Mucosa of descending colon (tissue), 3 donors: ENCODE data around the gene VPS11. TPM values are rescaled to one million over a fixed set of nuclear protein-coding genes. Genes with fewer than 3 reads are reported as not detected.

Experiments
- ATAC-seq: fragments of 200-7000 bp; cut with Tn5 transposase; one replicate; pipeline ENCODE4 v1.9.1; 2020; ENCODE audit warnings: mild to moderate bottlenecking, moderate library complexity
- DNase-seq, 3 donors: peaks; one replicate each; pipeline ENCODE4 v3.0.0-alpha.2; 2020
- H3K36me3 ChIP-seq: fragments of 200-600 bp; one replicate; pipeline ENCODE4 v1.8.0; 2021; ENCODE audit warnings: low read depth, mild to moderate bottlenecking
- H3K4me1 ChIP-seq: fragments of 200-600 bp; one replicate; pipeline ENCODE4 v1.8.0; 2021; ENCODE audit warnings: low read depth, mild to moderate bottlenecking
- H3K4me3 ChIP-seq: fragments of 200-600 bp; one replicate; pipeline ENCODE4 v1.8.0; 2021; ENCODE audit warnings: mild to moderate bottlenecking
- H3K9me3 ChIP-seq: fragments of 200-600 bp; one replicate; pipeline ENCODE4 v1.8.0; 2021; ENCODE audit warnings: mild to moderate bottlenecking
- CTCF ChIP-seq: fragments of 200-600 bp; IDR thresholded peaks from one replicate; pipeline ENCODE4 v1.8.0; 2022; ENCODE audit warnings: antibody characterized with exemption, mild to moderate bottlenecking
- intact Hi-C, 2 donors: fragments of 100-400 bp; cut with DNase I in 1 of 2; cut with micrococcal nuclease in 1 of 2; formaldehyde crosslinking; loops; one replicate each; pipeline versions ENCODE4 v1.11.0 to v1.11.1; 2022; cut with DNase I, micrococcal nuclease
- total RNA-seq, 3 donors: library from RNA; stranded (reverse); fragmentation: NEBNext Ultra II Directional in 2 of 3; extraction: Animal tissue kit (Norgen Biotek cat#: 25700) in 2 of 3; gene quantifications; one replicate each; pipeline versions ENCODE4 v1.2.1 to v1.2.4, GENCODE V29; 2021 to 2023
- donor health status: DM: no; HTN: no; CAD: no; lungs with moderate emphysema.
- donor health status: DM: no; HTN: no; CAD: no.
- donor health status: DM: no; HTN: yes; CAD: no.

The VPS11 gene
- total RNA-seq, 3 donors from 2014 or later, result 26.1 to 34.8 (median 29.1) TPM

- ATAC-seq (no peak), DNase-seq (no peak)
- TF ChIP-seq CTCF, result no peak
- Histone ChIP-seq H3K36me3 (peaks cover 14% of the 10 kb centered on the region), H3K9me3 (no peaks in the 10 kb centered on the region), H3K4me3 (no peak overlapping the region), H3K4me1 (no peaks in the 10 kb centered on the region)
- intact Hi-C loops, result no loop called here
Observed at GRCh38 chr11:119048644-119049043, 19.0 kb upstream of the VPS11 start.

- Histone ChIP-seq H3K9me3 (no peaks in the 10 kb centered on the region), H3K4me1 (no peaks in the 10 kb centered on the region), H3K4me3 (no peak overlapping the region), H3K36me3 (peaks cover 14% of the 10 kb centered on the region)
- peak in 1 of 3 donors; percentile 37 for DNase-seq
- no peak for ATAC-seq
- no peak for TF ChIP-seq CTCF
- intact Hi-C loops, result no loop called here
Observed at GRCh38 chr11:119049081-119049480, 18.5 kb upstream of the VPS11 start.

- no peaks in the 10 kb centered on the region for H3K9me3 ChIP-seq
- peaks cover 9% of the 10 kb centered on the region for H3K4me1 ChIP-seq
- DNase-seq (peak in 1 of 3 donors; percentile 39), ATAC-seq (no peak)
- no peak overlapping the region for H3K4me3 ChIP-seq
- no peak for TF ChIP-seq CTCF
- intact Hi-C loops, result no loop called here
- H3K36me3 ChIP-seq, result peaks cover 14% of the 10 kb centered on the region
Observed at GRCh38 chr11:119051440-119052162, 16.0 kb upstream of the VPS11 start.

- DNase-seq, result peak in 1 of 3 donors; percentile 36
- intact Hi-C loops, result no loop called here
- no peak for TF ChIP-seq CTCF
- Histone ChIP-seq H3K36me3 (peaks cover 14% of the 10 kb centered on the region), H3K9me3 (no peaks in the 10 kb centered on the region), H3K4me1 (peaks cover 9% of the 10 kb centered on the region), H3K4me3 (no peak overlapping the region)
- ATAC-seq, result no peak
Observed at GRCh38 chr11:119052163-119052814, 15.3 kb upstream of the VPS11 start.

GRCh38 chr11:119054418-119054817 is 13.2 kb upstream of the VPS11 start:
- DNase-seq (no peak), ATAC-seq (no peak)
- Histone ChIP-seq H3K4me3 (no peak overlapping the region), H3K36me3 (peaks cover 3% of the 10 kb centered on the region), H3K9me3 (no peaks in the 10 kb centered on the region), H3K4me1 (peaks cover 16% of the 10 kb centered on the region)
- TF ChIP-seq CTCF, result no peak
- intact Hi-C loops, result no loop called here
